Calu3 (cell line): Measurements from ENCODE around the gene MN1. TPM values are rescaled to one million over a fixed set of nuclear protein-coding genes. Genes with fewer than 3 reads are reported as not detected.

ENCODE experiments used
- BruUV-seq: library from RNA; stranded (reverse); fragments of 400-500 nt; replicated peaks from 2 replicates; lab custom pipeline; 2021; lab: Mats Ljungman, UMichigan
- CTCF ChIA-PET: fragments of 300-600 bp; sonication (Branson Sonifier 250); formaldehyde crosslinking; loops from one replicate; lab custom pipeline; 2022; ENCODE audit warnings: antibody characterized with exemption; lab: Charles Lee
- DNase-seq: peaks from one replicate; pipeline ENCODE4 v3.0.0; 2022
- H3K27ac Mint-ChIP-seq: one replicate; pipeline ENCODE4 v1.8.0; 2022; ENCODE audit warnings: mixed read lengths; ENCODE audit not compliant: unreplicated experiment
- H3K27me3 Mint-ChIP-seq: one replicate; pipeline ENCODE4 v1.8.0; 2022; ENCODE audit warnings: mixed read lengths; ENCODE audit not compliant: unreplicated experiment
- H3K36me3 Mint-ChIP-seq: one replicate; pipeline ENCODE4 v1.8.0; 2022; ENCODE audit warnings: mild to moderate bottlenecking, moderate library complexity, mixed read lengths; ENCODE audit not compliant: insufficient read depth, unreplicated experiment
- H3K4me1 Mint-ChIP-seq: one replicate; pipeline ENCODE4 v1.8.0; 2022; ENCODE audit warnings: mild to moderate bottlenecking, low read depth, mixed read lengths; ENCODE audit not compliant: unreplicated experiment
- H3K4me3 Mint-ChIP-seq: one replicate; pipeline ENCODE4 v1.8.0; 2022; ENCODE audit warnings: mild to moderate bottlenecking, low read depth, moderate library complexity, mixed read lengths; ENCODE audit not compliant: unreplicated experiment
- H3K9me3 Mint-ChIP-seq: one replicate; pipeline ENCODE4 v1.8.0; 2022; ENCODE audit warnings: low read depth, mixed read lengths; ENCODE audit not compliant: unreplicated experiment
- intact Hi-C: fragments of 100-400 bp; cut with micrococcal nuclease; formaldehyde crosslinking; loops from one replicate; pipeline ENCODE4 v1.10.0; 2022; ENCODE audit not compliant: unreplicated experiment
- total RNA-seq: library from RNA; stranded (reverse); gene quantifications from 2 replicates; pipeline ENCODE4 v1.2.3, GENCODE V29; 2022
- TF ChIP-seq, protein P1 (sequence below): fragments of 200-600 bp; IDR thresholded peaks from one replicate; pipeline ENCODE4 v1.8.0; 2022; ENCODE audit warnings: antibody characterized with exemption; ENCODE audit not compliant: unreplicated experiment

MN1 gene
- total RNA-seq, 1 experiment from 2014 or later = 2.3 TPM

DNA sequence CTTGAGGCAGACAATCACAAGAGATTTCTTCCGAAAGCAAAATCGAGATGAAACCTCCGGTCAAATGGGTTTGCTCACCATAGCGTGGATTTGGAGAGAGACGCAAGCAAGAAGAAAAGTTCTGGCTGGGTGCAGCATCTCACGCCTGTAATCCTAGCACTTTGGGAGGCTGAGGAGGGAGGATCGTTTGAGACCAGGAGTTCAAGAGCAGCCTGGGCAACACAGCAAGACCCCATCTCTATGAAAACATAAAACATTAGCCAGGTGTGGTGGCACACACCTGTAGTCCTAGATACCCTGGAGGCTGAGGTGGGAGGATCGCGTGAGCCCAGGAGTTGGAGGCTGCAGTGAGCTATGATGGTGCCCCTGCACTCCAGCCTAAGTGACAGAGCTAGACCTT is 24.4 kb downstream of the MN1 start:
- DNase-seq = no peak
- intact Hi-C loops = no loop called here
- H3K4me1 Mint-ChIP-seq = no peaks in the 10 kb centered on the region
- H3K4me3 Mint-ChIP-seq = no peak overlapping the region
- H3K27ac Mint-ChIP-seq = no peak overlapping the region
- no peaks in the 10 kb centered on the region for H3K27me3 Mint-ChIP-seq
- CTCF ChIA-PET = interaction anchor here (0.7 kb wide), 1 partner anchor 98 kb away, joined by 5 read pairs; no protein-coding TSS in a partner anchor
- TF ChIP-seq, protein P1, sequence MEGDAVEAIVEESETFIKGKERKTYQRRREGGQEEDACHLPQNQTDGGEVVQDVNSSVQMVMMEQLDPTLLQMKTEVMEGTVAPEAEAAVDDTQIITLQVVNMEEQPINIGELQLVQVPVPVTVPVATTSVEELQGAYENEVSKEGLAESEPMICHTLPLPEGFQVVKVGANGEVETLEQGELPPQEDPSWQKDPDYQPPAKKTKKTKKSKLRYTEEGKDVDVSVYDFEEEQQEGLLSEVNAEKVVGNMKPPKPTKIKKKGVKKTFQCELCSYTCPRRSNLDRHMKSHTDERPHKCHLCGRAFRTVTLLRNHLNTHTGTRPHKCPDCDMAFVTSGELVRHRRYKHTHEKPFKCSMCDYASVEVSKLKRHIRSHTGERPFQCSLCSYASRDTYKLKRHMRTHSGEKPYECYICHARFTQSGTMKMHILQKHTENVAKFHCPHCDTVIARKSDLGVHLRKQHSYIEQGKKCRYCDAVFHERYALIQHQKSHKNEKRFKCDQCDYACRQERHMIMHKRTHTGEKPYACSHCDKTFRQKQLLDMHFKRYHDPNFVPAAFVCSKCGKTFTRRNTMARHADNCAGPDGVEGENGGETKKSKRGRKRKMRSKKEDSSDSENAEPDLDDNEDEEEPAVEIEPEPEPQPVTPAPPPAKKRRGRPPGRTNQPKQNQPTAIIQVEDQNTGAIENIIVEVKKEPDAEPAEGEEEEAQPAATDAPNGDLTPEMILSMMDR = no peak
- peaks cover 3% of the 10 kb centered on the region for H3K9me3 Mint-ChIP-seq
- H3K36me3 Mint-ChIP-seq = no peaks in the 10 kb centered on the region
- no TSS peak for BruUV-seq

DNA sequence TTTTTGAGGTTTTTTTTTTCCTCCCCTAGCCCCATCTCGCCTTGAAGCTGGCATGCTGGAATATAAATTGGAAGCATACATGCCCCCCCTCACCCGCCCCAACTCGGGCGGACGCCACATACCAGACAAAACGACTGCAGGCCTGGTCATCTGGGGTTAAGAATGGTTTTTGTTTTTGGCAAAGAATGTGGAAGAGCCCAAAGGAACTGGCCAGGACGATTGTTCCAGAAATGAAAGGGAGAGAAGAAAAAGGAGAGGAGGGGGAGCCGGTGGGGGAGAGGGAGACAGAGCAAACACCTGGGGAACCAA is 25.0 kb downstream of the MN1 start:
- no peaks in the 10 kb centered on the region for H3K4me1 Mint-ChIP-seq
- TF ChIP-seq, protein P1 = no peak
- CTCF ChIA-PET = interaction anchor here (0.7 kb wide), 1 partner anchor 1036 kb away, joined by 5 read pairs; no protein-coding TSS in a partner anchor
- no peaks in the 10 kb centered on the region for H3K27me3 Mint-ChIP-seq
- no peak for DNase-seq
- H3K9me3 Mint-ChIP-seq = peaks cover 3% of the 10 kb centered on the region
- intact Hi-C loops = no loop called here
- no peak overlapping the region for H3K27ac Mint-ChIP-seq
- no peak overlapping the region for H3K4me3 Mint-ChIP-seq
- H3K36me3 Mint-ChIP-seq = no peaks in the 10 kb centered on the region
- BruUV-seq = no TSS peak

DNA sequence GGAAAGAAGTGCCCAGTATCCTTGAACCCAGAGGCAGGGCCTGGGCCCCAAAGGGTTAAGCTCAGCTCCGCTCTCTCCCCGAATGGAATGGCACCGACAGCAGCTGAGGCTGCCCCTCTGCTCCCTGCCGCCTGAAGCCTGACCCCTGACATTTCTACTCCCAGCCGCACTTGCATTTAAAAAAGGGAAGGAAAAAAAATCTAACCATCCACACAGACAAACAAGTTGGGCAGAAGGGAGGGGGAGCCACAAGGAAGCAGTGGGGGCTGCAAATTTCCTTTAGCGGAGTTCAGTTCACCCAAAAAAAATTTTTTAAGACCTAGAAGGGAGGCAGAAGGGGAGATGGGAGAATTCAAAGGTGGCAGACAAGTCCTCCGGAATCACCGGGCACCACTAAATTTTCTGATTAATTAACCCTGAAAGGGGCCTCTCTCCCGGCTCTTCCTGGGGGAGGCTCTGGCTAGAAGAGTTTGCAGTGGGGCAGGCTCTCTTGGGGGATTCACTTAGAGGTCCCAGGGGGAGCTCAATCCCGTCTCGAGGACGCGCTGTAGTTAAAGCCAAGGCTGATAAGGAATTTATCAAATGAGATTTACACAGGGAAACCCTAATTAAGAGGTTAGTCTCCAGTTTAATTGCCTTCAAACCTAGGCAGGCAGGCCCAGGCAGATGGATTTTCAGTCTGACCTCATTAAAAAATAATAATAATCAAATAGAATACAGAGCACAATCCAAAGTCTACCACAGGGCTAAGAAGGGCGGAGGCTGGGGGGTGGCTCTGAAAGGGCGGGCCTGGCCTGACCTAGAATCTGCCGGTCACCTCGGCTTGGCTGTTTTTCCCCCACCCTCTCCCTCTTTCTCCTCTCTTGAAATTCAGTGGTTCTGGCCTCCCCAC is 25.6 kb downstream of the MN1 start:
- TF ChIP-seq, protein P1 = no peak
- BruUV-seq = no TSS peak
- Mint-ChIP-seq H3K27me3 (no peaks in the 10 kb centered on the region), H3K4me3 (no peak overlapping the region), H3K27ac (no peak overlapping the region), H3K4me1 (no peaks in the 10 kb centered on the region), H3K9me3 (peaks cover 3% of the 10 kb centered on the region), H3K36me3 (no peaks in the 10 kb centered on the region)
- intact Hi-C loops = no loop called here
- CTCF ChIA-PET = interaction anchor here (0.7 kb wide), 1 partner anchor 1036 kb away, joined by 5 read pairs; no protein-coding TSS in a partner anchor
- DNase-seq = no peak

DNA sequence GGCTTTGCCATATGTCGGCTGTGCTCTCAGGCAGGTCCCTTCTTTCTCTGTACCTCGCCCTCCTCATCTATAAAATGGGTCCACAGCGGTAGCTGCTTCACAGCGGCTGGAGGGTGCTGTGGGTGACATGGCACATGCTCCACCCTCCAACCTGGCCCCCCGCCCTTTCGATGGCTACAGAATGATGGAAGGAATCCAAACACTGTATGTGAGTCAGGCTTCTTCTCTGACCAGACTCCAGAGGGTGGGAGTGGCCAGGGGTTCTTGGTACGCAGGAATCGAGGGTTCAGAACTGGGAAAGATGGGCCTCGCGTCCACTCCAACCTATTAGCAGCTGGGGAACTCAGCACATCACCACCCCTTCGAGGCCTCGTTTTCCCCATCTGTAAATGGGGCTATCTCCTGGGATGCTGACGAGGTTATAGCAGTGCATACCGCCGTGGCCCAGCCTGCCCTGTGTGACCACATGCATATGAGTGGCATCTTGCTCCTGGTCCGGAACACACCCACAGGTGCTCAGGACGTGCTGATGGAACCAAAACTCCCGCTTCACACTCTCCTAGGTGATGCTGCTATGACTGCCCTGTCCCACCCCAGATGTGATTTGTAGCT is 26.4 kb downstream of the MN1 start:
- H3K4me3 Mint-ChIP-seq = no peak overlapping the region
- TF ChIP-seq, protein P1 = no peak
- H3K36me3 Mint-ChIP-seq = no peaks in the 10 kb centered on the region
- no peak for DNase-seq
- intact Hi-C loops = no loop called here
- no TSS peak for BruUV-seq
- H3K27ac Mint-ChIP-seq = no peak overlapping the region
- no peaks in the 10 kb centered on the region for H3K4me1 Mint-ChIP-seq
- H3K9me3 Mint-ChIP-seq = no peaks in the 10 kb centered on the region
- CTCF ChIA-PET = no interaction called here
- H3K27me3 Mint-ChIP-seq = no peaks in the 10 kb centered on the region
